HepG2 (cell line): ENCODE results near the gene AMZ1. TPM values are rescaled to one million over a fixed set of nuclear protein-coding genes. Genes with fewer than 3 reads are reported as not detected.

Experiments
- ATAC-seq: fragments of 200-7000 bp; cut with Tn5 transposase; 3 replicates; pipeline ENCODE4 v1.9.1; 2020; ENCODE audit warnings: mild to moderate bottlenecking, moderate library complexity
- BruUV-seq: library from RNA; stranded (reverse); fragments of 400-500 nt; replicated peaks from 2 replicates; lab custom pipeline; 2021; lab: Mats Ljungman, UMichigan
- CTCF ChIA-PET: fragments of 300-600 bp; formaldehyde crosslinking; extraction: SDS; loops from one replicate; lab custom pipeline; 2021; ENCODE audit warnings: low total read pairs, inconsistent platforms, low intra/inter-chr PET ratio; lab: Yijun Ruan, JAX
- POLR2A ChIA-PET: fragments of 350-600 bp; sonication (Branson Sonifier 250); formaldehyde crosslinking; loops from one replicate; lab custom pipeline; 2020; ENCODE audit warnings: antibody characterized with exemption, inconsistent platforms; lab: Yijun Ruan, JAX
- DNase-seq: peaks from one replicate; pipeline ENCODE4 v3.0.0-alpha.2; 2015; ENCODE audit warnings: low spot score
- FAIRE-seq: peaks from 3 replicates; lab custom pipeline; 2011; peaks lifted over from hg19 to GRCh38; lab: Jason Lieb, UNC
- H2AFZ ChIP-seq: one replicate; pipeline ENCODE4 v1.6.1; 2011; ENCODE audit warnings: low read length, inconsistent platforms
- H3K27ac ChIP-seq: fragments of 300-600 bp; 3 replicates; pipeline ENCODE4 v1.8.0; 2011; ENCODE audit warnings: mixed run types, mild to moderate bottlenecking, mixed read lengths, low read length, inconsistent platforms; ENCODE audit not compliant: insufficient read depth; ENCODE audit errors: extremely low read length
- H3K27me3 ChIP-seq, 2 experiments: fragments of 200-600 bp in 1 of 2; 2 replicates in 1 of 2; 3 replicates in 1 of 2; pipeline versions ENCODE4 v1.6.0 to v1.8.0; 2011; ENCODE audit warnings: low read length in 2 of 2, mild to moderate bottlenecking in 2 of 2, moderate library complexity in 2 of 2, inconsistent platforms in 1 of 2; ENCODE audit not compliant: insufficient read depth in 2 of 2, control insufficient read depth in 1 of 2
- H3K36me3 ChIP-seq, 2 experiments: fragments of 200-600 bp in 1 of 2; replicated peaks in 1 of 2; 2 replicates in 1 of 2; 3 replicates in 1 of 2; pipeline versions ENCODE4 v1.5.1 to v1.8.0; 2011; ENCODE audit warnings: low read length in 2 of 2, inconsistent platforms in 1 of 2; ENCODE audit not compliant: insufficient read depth in 2 of 2, control insufficient read depth in 1 of 2
- H3K4me1 ChIP-seq: 2 replicates; pipeline ENCODE4 v1.5.1; 2012; ENCODE audit warnings: low read length, inconsistent platforms; ENCODE audit not compliant: insufficient read depth
- H3K4me2 ChIP-seq: 2 replicates; pipeline ENCODE4 v1.6.0; 2011; ENCODE audit warnings: low read depth, low read length, inconsistent platforms
- H3K4me3 ChIP-seq, 3 experiments: fragments of 200-600 bp in 1 of 3; sonication (generic), shearing (Covaris generic) in 1 of 3; replicated peaks in 1 of 3; 2 replicates each; pipeline ENCODE4 v1.5.1; 2011 to 2016; ENCODE audit warnings: low read length in 3 of 3, inconsistent platforms in 2 of 3, low read depth in 2 of 3, mild to moderate bottlenecking in 2 of 3, control low read depth in 1 of 3, mixed read lengths in 1 of 3; ENCODE audit not compliant: insufficient read depth in 1 of 3
- H3K79me2 ChIP-seq: one replicate; pipeline ENCODE4 v1.6.1; 2011; ENCODE audit warnings: low read length, inconsistent platforms; ENCODE audit not compliant: insufficient read depth
- H3K9ac ChIP-seq: 2 replicates; pipeline ENCODE4 v1.6.0; 2011; ENCODE audit warnings: mild to moderate bottlenecking, low read depth, low read length, inconsistent platforms; ENCODE audit not compliant: insufficient read depth
- H3K9me3 ChIP-seq: 2 replicates; pipeline ENCODE4 v1.5.1; 2012; ENCODE audit warnings: mild to moderate bottlenecking, low read length
- H4K20me1 ChIP-seq: 2 replicates; pipeline ENCODE4 v1.6.0; 2011; ENCODE audit warnings: inconsistent platforms, mild to moderate bottlenecking, low read length, moderate library complexity; ENCODE audit not compliant: insufficient read depth
- ARNTL ChIP-seq: sonication (generic); formaldehyde crosslinking; IDR thresholded peaks from 2 replicates; pipeline ENCODE4 v1.4.0; 2020; ENCODE audit warnings: mild to moderate bottlenecking, missing genetic modification reagents
- FOXK1 ChIP-seq: sonication (generic); formaldehyde crosslinking; IDR thresholded peaks from 2 replicates; pipeline ENCODE4 v1.4.0; 2020; ENCODE audit warnings: low read depth, missing genetic modification reagents, borderline replicate concordance
- HDAC2 ChIP-seq: sonication (generic); formaldehyde crosslinking; IDR thresholded peaks from 2 replicates; pipeline ENCODE4 v1.4.0; 2020; ENCODE audit warnings: missing genetic modification reagents
- ZNF883 ChIP-seq: sonication (generic); formaldehyde crosslinking; IDR thresholded peaks from 2 replicates; pipeline ENCODE4 v1.5.1; 2020; ENCODE audit warnings: mild to moderate bottlenecking, missing genetic modification reagents; ENCODE audit errors: not compliant biosample characterization
- WGBS: methylation state at CpG from one replicate; pipeline ENCODE4 v1.1.6; 2017; ENCODE audit warnings: low lambda C conversion rate; 5-methylcytosine and 5-hydroxymethylcytosine counted together
- in situ Hi-C: cut with HindIII; loops from 2 replicates; pipeline ENCODE4 v1.10.0; 2017; ENCODE audit warnings: low pct_unique_long_range_greater_than_20kb; ENCODE audit not compliant: extremely low pct_ligation_motif_present
- intact Hi-C: fragments of 100-400 bp; cut with micrococcal nuclease; formaldehyde crosslinking; loops from one replicate; pipeline ENCODE4 v1.10.0; 2022; ENCODE audit not compliant: unreplicated experiment
- polyA plus RNA-seq, 8 experiments: library from polyadenylated mRNA; depleted of rRNA in 3 of 8; stranded (reverse) in 7 of 8; unstranded in 1 of 8; fragments of >200 nt; fragmentation: Illumina TruSeq in 4 of 8; extraction: Trizol in 4 of 8; gene quantifications; 2 replicates each; pipeline versions ENCODE4 v1.2.1 to v1.2.3, GENCODE V29; 2011 to 2016; ENCODE audit warnings: low read depth in 4 of 8, missing spikeins in 1 of 8, mixed read lengths in 1 of 8; ENCODE audit not compliant: insufficient read depth in 1 of 8
- total RNA-seq, 5 experiments: library from RNA; depleted of rRNA; stranded (reverse); fragments of >200 nt; fragmentation: Illumina TruSeq; extraction: Trizol; gene quantifications; 2 replicates each; pipeline ENCODE4 v1.2.3, GENCODE V29; 2016; ENCODE audit warnings: low read depth in 1 of 5
- TF ChIP-seq, protein P1 (sequence below): sonication (generic); formaldehyde crosslinking; IDR thresholded peaks from 2 replicates; pipeline ENCODE4 v1.5.1; 2020; ENCODE audit warnings: missing genetic modification reagents, mild to moderate bottlenecking, borderline replicate concordance

AMZ1 gene
- total and polyA plus RNA-seq, 2 of the 13 experiments (the other 11 are each of a cell fraction or from before 2014, with no cell fraction given), result 0.03 TPM; not detected in 1

DNA sequence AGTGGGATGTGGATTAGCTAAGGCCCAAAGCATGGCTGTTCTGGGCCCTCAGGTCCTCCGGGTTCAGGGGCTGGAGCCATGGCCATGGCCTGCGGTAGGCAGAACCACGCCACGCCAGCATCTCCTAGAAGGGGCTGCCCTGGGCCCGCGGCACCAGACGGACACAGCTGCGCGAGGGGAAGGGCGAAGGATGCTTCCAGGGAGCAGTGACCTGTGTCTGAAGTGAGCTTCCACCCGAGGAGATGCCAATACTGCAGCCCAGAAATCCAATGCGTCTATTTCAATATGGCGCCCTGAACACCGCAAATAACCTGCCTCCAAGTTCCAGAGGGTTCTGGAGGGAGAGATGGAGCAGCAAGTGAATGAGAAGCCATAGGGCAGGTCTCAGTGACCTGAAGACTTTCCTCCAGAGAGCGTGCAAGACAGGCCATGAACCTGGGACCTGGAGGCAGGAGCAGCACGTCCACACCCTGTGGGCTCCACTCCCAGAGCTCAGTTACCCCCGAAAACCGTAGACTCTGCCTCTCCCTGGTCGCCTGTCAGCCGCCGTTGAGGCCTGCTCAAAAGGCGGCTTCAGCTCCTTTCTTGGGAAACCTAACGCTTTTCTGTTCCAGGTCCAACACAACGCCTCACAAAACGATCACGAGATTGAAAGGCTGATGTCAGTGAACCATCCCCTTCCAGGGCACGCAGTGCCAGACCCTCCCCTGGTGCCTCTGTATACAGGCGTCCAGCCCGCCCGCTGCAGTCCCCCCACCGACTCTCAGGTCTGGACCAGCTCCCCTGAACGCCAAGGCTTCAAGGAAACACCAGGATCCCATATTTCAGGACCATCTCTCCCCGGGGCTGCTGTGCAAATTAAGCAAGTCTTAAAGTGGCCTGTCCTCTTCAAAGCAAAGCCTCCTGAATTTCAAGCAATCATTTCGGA is 37.4 kb downstream of the AMZ1 start:
- intact Hi-C loops, result no loop called here
- H3K27me3 ChIP-seq, result no peaks in the 10 kb centered on the region
- CTCF ChIA-PET, result no interaction called here
- no peak overlapping the region for H3K27ac ChIP-seq
- in situ Hi-C loops, result no loop called here
- H3K4me1 ChIP-seq, result no peaks in the 10 kb centered on the region
- H3K9me3 ChIP-seq, result no peaks in the 10 kb centered on the region
- DNase-seq, result no peak
- no peak overlapping the region for H3K4me3 ChIP-seq
- 97% methylated on average over 26 of the region's 34 CpGs for WGBS
- no peak for TF ChIP-seq ARNTL (CRISPR knock-in tag)
- TF ChIP-seq HDAC2 (CRISPR knock-in tag), result no peak
- no peak for TF ChIP-seq ZNF883 (CRISPR knock-in tag)
- TF ChIP-seq FOXK1, result no peak
- TF ChIP-seq, protein P1, sequence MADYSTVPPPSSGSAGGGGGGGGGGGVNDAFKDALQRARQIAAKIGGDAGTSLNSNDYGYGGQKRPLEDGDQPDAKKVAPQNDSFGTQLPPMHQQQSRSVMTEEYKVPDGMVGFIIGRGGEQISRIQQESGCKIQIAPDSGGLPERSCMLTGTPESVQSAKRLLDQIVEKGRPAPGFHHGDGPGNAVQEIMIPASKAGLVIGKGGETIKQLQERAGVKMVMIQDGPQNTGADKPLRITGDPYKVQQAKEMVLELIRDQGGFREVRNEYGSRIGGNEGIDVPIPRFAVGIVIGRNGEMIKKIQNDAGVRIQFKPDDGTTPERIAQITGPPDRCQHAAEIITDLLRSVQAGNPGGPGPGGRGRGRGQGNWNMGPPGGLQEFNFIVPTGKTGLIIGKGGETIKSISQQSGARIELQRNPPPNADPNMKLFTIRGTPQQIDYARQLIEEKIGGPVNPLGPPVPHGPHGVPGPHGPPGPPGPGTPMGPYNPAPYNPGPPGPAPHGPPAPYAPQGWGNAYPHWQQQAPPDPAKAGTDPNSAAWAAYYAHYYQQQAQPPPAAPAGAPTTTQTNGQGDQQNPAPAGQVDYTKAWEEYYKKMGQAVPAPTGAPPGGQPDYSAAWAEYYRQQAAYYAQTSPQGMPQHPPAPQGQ, result no peak
- POLR2A ChIA-PET, result no interaction called here
- ATAC-seq, result no peak
- no peak overlapping the region for H3K9ac ChIP-seq
- no peak overlapping the region for H2AFZ ChIP-seq
- no peaks in the 10 kb centered on the region for H3K79me2 ChIP-seq
- H3K4me2 ChIP-seq, result no peak overlapping the region
- H4K20me1 ChIP-seq, result no peaks in the 10 kb centered on the region
- no TSS peak for BruUV-seq
- no peak for FAIRE-seq
- H3K36me3 ChIP-seq, result peaks cover 12 to 38% of the 10 kb centered on the region in 2 experiments; a peak in 4 of 5 replicates
